ENCODE measurements around the gene EFNB3. TPM values are rescaled to one million over a fixed set of nuclear protein-coding genes. Genes with fewer than 3 reads are reported as not detected.
A peak's percentile ranks its signal among the peaks of the same experiment; 100 is the strongest.

The EFNB3 gene
- total and polyA plus RNA-seq, 2 of the 4 experiments (the other 2 are of a cell fraction), result 0.54 to 2.0 TPM

GRCh38 chr17:7687072-7687907, 17.7 kb upstream of the EFNB3 start, which contains the start of gene TP53:
TSS of gene TP53 (minus strand) at chr17:7687490. CDS start at chr17:7676594, 10,896 bp downstream.
- Histone ChIP-seq H4K20me1 (ENCODE audit: insufficient read depth, low read length) (peaks cover 4% of the 10 kb centered on the region), H3K9me1 (ENCODE audit: insufficient read depth, low read length) (no peaks in the 10 kb centered on the region), H3K23ac (ENCODE audit: low read depth, low read length) (peak within 1 kb of the TSS; percentile 98), H2BK120ac (ENCODE audit: low read depth, low read length) (peak within 1 kb of the TSS; percentile 88), H3K14ac (replicated peaks; ENCODE audit: low read depth, low read length) (peak within 1 kb of the TSS; percentile 95), H4K5ac (ENCODE audit: low read depth, low read length) (peak within 1 kb of the TSS; percentile 98), H2AFZ (replicated peaks; ENCODE audit: low read length, poor library complexity) (peak within 1 kb of the TSS; percentile 94), H3K9ac (ENCODE audit: low read depth, low read length) (peak within 1 kb of the TSS; percentile 96), H3K4me1 (ENCODE audit: control insufficient read depth, insufficient read depth, low read length) (no peaks in the 10 kb centered on the region), H3K4me2 (ENCODE audit: low read depth, low read length) (peak within 1 kb of the TSS; percentile 93), H4K91ac (ENCODE audit: insufficient read depth, low read depth, low read length) (peak within 1 kb of the TSS; percentile 93), H3K9me3 (ENCODE audit: control insufficient read depth, insufficient read depth, low read length) (no peaks in the 10 kb centered on the region), H3K36me3 (ENCODE audit: control insufficient read depth, insufficient read depth, low read length) (no peaks in the 10 kb centered on the region), H3K27me3 (ENCODE audit: control insufficient read depth, insufficient read depth, low read length) (no peaks in the 10 kb centered on the region), H3K4ac (ENCODE audit: low read depth, low read length) (peak within 1 kb of the TSS; percentile 97), H2AK9ac (replicated peaks; ENCODE audit: low read depth, low read length, poor library complexity) (peak within 1 kb of the TSS; percentile 95), H3K4me3 (ENCODE audit: insufficient read depth, low read depth, low read length) (peak within 1 kb of the TSS; percentile 83), H2AK5ac (ENCODE audit: low read depth, low read length) (peak within 1 kb of the TSS; percentile 95), H2BK20ac (ENCODE audit: low read depth, low read length) (peak within 1 kb of the TSS; percentile 55), H4K8ac (ENCODE audit: low read depth in 2 of 2, low read length in 2 of 2) (peak within 1 kb of the TSS; percentile 86 to 95), H2BK5ac (ENCODE audit: low read depth, low read length, poor library complexity, severe bottlenecking) (peak within 1 kb of the TSS; percentile 95), H2BK15ac (ENCODE audit: low read depth, low read length) (peak within 1 kb of the TSS; percentile 38; the same call in 1 of the 3 replicates), H3K79me1 (ENCODE audit: low read depth in 1 of 2, low read length in 2 of 2) (peaks cover 15 to 60% of the 10 kb centered on the region in 2 experiments), H3K56ac (ENCODE audit: extremely low read depth, insufficient read depth, low read length) (peak within 1 kb of the TSS; percentile 99), H3K18ac (ENCODE audit: low read depth, low read length) (peak within 1 kb of the TSS; percentile 86), H3K27ac (ENCODE audit: insufficient read depth, low read length) (peak within 1 kb of the TSS; percentile 96)
- ATAC-seq (ENCODE audit: low read depth), result peak; percentile 33
- ChIA-PET POLR2A (ENCODE audit: unreplicated experiment) (interaction anchor here (0.5 to 3.0 kb wide), 5 partner anchors 57 to 190 kb away, joined by 3 to 9 read pairs (median 3); partner anchors contain the start of genes MPDU1 and SAT2), CTCF (interaction anchor here (0.5 to 4.1 kb wide), 15 partner anchors 15 to 641 kb away, joined by 3 to 27 read pairs (median 4); partner anchors contain the start of genes CD68, EFNB3, FXR2 and MPDU1)
- dilution Hi-C loops (cut with HindIII; ENCODE audit: low sequenced_read_pairs, unreplicated experiment) (no loop called here), intact Hi-C loops (cut with micrococcal nuclease) (loop anchor here (2.0 to 5.0 kb wide), 2 partner anchors 72 to 205 kb away; partner anchors contain the start of genes FXR2, POLR2A and SLC35G6), in situ Hi-C loops (cut with MboI; ENCODE audit: low sequenced_read_pairs) (no loop called here)
- 0 to 100% methylated on average over 1 to 20 of the region's 30 CpGs for WGBS, 2 experiments (ENCODE audit: extremely low coverage in 2 of 2, insufficient read length in 1 of 2)
- DNase-seq, result peak; percentile 90
- TF ChIP-seq MAZ (IDR thresholded peaks at IDR 0.05; ENCODE audit: borderline replicate concordance, low read depth, low read length) (peak; percentile 17; the same call in 1 of the 2 replicates), RCOR1 (IDR thresholded peaks at IDR 0.05; ENCODE audit: insufficient replicate concordance, low read length) (no peak), CEBPB (IDR thresholded peaks at IDR 0.05; ENCODE audit: low read depth, low read length) (peak; percentile 93), RFX5 (IDR thresholded peaks at IDR 0.05; ENCODE audit: low read depth, low read length) (no peak), MXI1 (IDR thresholded peaks at IDR 0.05; ENCODE audit: borderline replicate concordance, low read depth, low read length) (peak; percentile 94), CTCF (conservative IDR thresholded peaks at IDR 0.05; ENCODE audit: low read depth, low read length) (no peak), RAD21 (IDR thresholded peaks at IDR 0.05; ENCODE audit: low read length) (no peak), SMC3 (IDR thresholded peaks at IDR 0.05; ENCODE audit: low read depth, low read length) (0 out of 2 replicates have a peak, but pooled peaks have one; percentile 2), BHLHE40 (IDR thresholded peaks at IDR 0.05; ENCODE audit: low read depth, low read length) (peak; percentile 18; the same call in 1 of the 2 replicates), MAFK (IDR thresholded peaks at IDR 0.05; ENCODE audit: low read depth, low read length) (no peak), POLR2A (IDR thresholded peaks at IDR 0.05; ENCODE audit: low read depth, low read length) (peak; percentile 85), FOS (IDR thresholded peaks at IDR 0.05; ENCODE audit: low read depth, low read length) (peak; percentile 89), ELK1 (IDR thresholded peaks at IDR 0.05; ENCODE audit: borderline replicate concordance, low read depth, low read length) (no peak)
- BruUV-seq (replicated peaks), result TSS peak; percentile 27
